DND-41 (cell line): ENCODE measurements around the gene VPS16.

Experiments
- ATAC-seq: fragments of 200-7000 bp; cut with Tn5 transposase; 3 replicates; pipeline ENCODE4 v1.9.1; 2021; ENCODE audit warnings: low read depth; ENCODE audit not compliant: insufficient read depth
- DNase-seq: peaks from one replicate; pipeline ENCODE4 v3.0.0-alpha.2; 2020
- H2AFZ ChIP-seq: 2 replicates; pipeline ENCODE4 v1.6.0; 2012; ENCODE audit warnings: low read depth, low read length
- H3K27ac ChIP-seq: 2 replicates; pipeline ENCODE4 v1.5.1; 2012; ENCODE audit warnings: low read length, inconsistent platforms
- H3K27me3 ChIP-seq: fragments of 200-600 bp; sonication (generic); 2 replicates; pipeline ENCODE4 v1.6.0; 2012; ENCODE audit warnings: low read length, mild to moderate bottlenecking, inconsistent platforms; ENCODE audit not compliant: insufficient read depth, poor library complexity
- H3K36me3 ChIP-seq: 2 replicates; pipeline ENCODE4 v1.5.1; 2012; ENCODE audit warnings: low read length, inconsistent platforms; ENCODE audit not compliant: insufficient read depth
- H3K4me1 ChIP-seq: 2 replicates; pipeline ENCODE4 v1.5.1; 2012; ENCODE audit warnings: mild to moderate bottlenecking, low read length; ENCODE audit not compliant: insufficient read depth
- H3K4me2 ChIP-seq: 2 replicates; pipeline ENCODE4 v1.6.0; 2012; ENCODE audit warnings: mild to moderate bottlenecking, moderate library complexity, low read length, inconsistent platforms; ENCODE audit not compliant: insufficient read depth
- H3K4me3 ChIP-seq, 2 experiments: fragments of 200-600 bp in 1 of 2; shearing (Covaris generic) in 1 of 2; 2 replicates each; pipeline ENCODE4 v1.5.1; 2012 to 2016; ENCODE audit warnings: inconsistent platforms in 2 of 2, low read length in 2 of 2, mild to moderate bottlenecking in 2 of 2, low read depth in 1 of 2, moderate library complexity in 1 of 2
- H3K79me2 ChIP-seq: 2 replicates; pipeline ENCODE4 v1.6.0; 2012; ENCODE audit warnings: low read length, inconsistent platforms; ENCODE audit not compliant: insufficient read depth
- H3K9ac ChIP-seq: 2 replicates; pipeline ENCODE4 v1.6.0; 2012; ENCODE audit warnings: low read depth, mild to moderate bottlenecking, inconsistent platforms, low read length, moderate library complexity
- H3K9me3 ChIP-seq: 2 replicates; pipeline ENCODE4 v1.5.1; 2012; ENCODE audit warnings: low read length, moderate library complexity, mild to moderate bottlenecking, inconsistent platforms; ENCODE audit not compliant: insufficient read depth, severe bottlenecking
- H4K20me1 ChIP-seq: 2 replicates; pipeline ENCODE4 v1.6.0; 2012; ENCODE audit warnings: low read length; ENCODE audit not compliant: insufficient read depth
- CTCF ChIP-seq: IDR thresholded peaks from 2 replicates; pipeline ENCODE4 v1.5.1; 2012; ENCODE audit warnings: borderline replicate concordance, low read length, moderate library complexity, mild to moderate bottlenecking; ENCODE audit not compliant: poor library complexity, severe bottlenecking; ENCODE audit errors: extremely low read depth
- EZH2 ChIP-seq: IDR thresholded peaks from 3 replicates; pipeline ENCODE4 v1.6.1; 2012; ENCODE audit warnings: borderline replicate concordance, low read depth, mild to moderate bottlenecking, moderate library complexity, low read length, inconsistent platforms; ENCODE audit not compliant: severe bottlenecking

The VPS16 gene

GRCh38 chr20:2902818-2903217 lies 62.3 kb downstream of the VPS16 start:
- H3K27ac ChIP-seq: no peak overlapping the region
- no peaks in the 10 kb centered on the region for H3K36me3 ChIP-seq
- peaks cover 67% of the 10 kb centered on the region for H3K79me2 ChIP-seq
- H3K4me1 ChIP-seq: peaks cover 3% of the 10 kb centered on the region; the same call in 1 of the 2 replicates
- H3K4me2 ChIP-seq: no peak overlapping the region
- no peaks in the 10 kb centered on the region for H3K9me3 ChIP-seq
- peaks cover 26% of the 10 kb centered on the region; the same call in 1 of the 2 replicates for H4K20me1 ChIP-seq
- no peak overlapping the region for H3K9ac ChIP-seq
- ATAC-seq: no peak
- H2AFZ ChIP-seq: no peak overlapping the region
- no peaks in the 10 kb centered on the region for H3K27me3 ChIP-seq
- no peak for TF ChIP-seq CTCF
- TF ChIP-seq EZH2: no peak
- H3K4me3 ChIP-seq: no peak overlapping the region
- no peak for DNase-seq

GRCh38 chr20:2903686-2904085 lies 63.1 kb downstream of the VPS16 start:
- Histone ChIP-seq H3K4me1 (peaks cover 3% of the 10 kb centered on the region; the same call in 1 of the 2 replicates), H3K27ac (no peak overlapping the region), H3K9ac (no peak overlapping the region), H3K4me2 (no peak overlapping the region), H3K27me3 (no peaks in the 10 kb centered on the region), H3K79me2 (peaks cover 71% of the 10 kb centered on the region), H4K20me1 (peaks cover 26% of the 10 kb centered on the region; the same call in 1 of the 2 replicates), H2AFZ (no peak overlapping the region), H3K36me3 (no peaks in the 10 kb centered on the region), H3K4me3 (no peak overlapping the region), H3K9me3 (no peaks in the 10 kb centered on the region)
- no peak for TF ChIP-seq EZH2
- no peak for TF ChIP-seq CTCF
- DNase-seq (no peak), ATAC-seq (no peak)

GRCh38 chr20:2907519-2907918 lies 67.0 kb downstream of the VPS16 start:
- H4K20me1 ChIP-seq: peaks cover 29% of the 10 kb centered on the region; the same call in 1 of the 2 replicates
- H3K9me3 ChIP-seq: no peaks in the 10 kb centered on the region
- no peaks in the 10 kb centered on the region for H3K4me1 ChIP-seq
- no peak overlapping the region for H3K4me2 ChIP-seq
- peaks cover 56% of the 10 kb centered on the region for H3K79me2 ChIP-seq
- H3K9ac ChIP-seq: no peak overlapping the region
- DNase-seq: no peak
- no peaks in the 10 kb centered on the region for H3K27me3 ChIP-seq
- ATAC-seq: no peak
- no peak overlapping the region for H3K27ac ChIP-seq
- H3K4me3 ChIP-seq: no peak overlapping the region
- H2AFZ ChIP-seq: no peak overlapping the region
- no peaks in the 10 kb centered on the region for H3K36me3 ChIP-seq
- TF ChIP-seq CTCF (no peak), EZH2 (no peak)

- Histone ChIP-seq H3K36me3 (no peaks in the 10 kb centered on the region), H2AFZ (no peak overlapping the region), H3K4me2 (no peak overlapping the region), H3K79me2 (peaks cover 38% of the 10 kb centered on the region), H4K20me1 (peaks cover 17% of the 10 kb centered on the region; the same call in 1 of the 2 replicates), H3K9me3 (no peaks in the 10 kb centered on the region), H3K27me3 (no peaks in the 10 kb centered on the region), H3K4me3 (no peak overlapping the region), H3K4me1 (no peaks in the 10 kb centered on the region), H3K27ac (no peak overlapping the region), H3K9ac (no peak overlapping the region)
- TF ChIP-seq EZH2 (no peak), CTCF (no peak)
- ATAC-seq: no peak
- DNase-seq: no peak
Measured at GRCh38 chr20:2909953-2910352, 69.4 kb downstream of the VPS16 start.
